HEK293 (cell line): ENCODE results near the gene GALNT11.

Experiments used
- CTCF ChIP-seq: fragments of 450-650 bp; formaldehyde crosslinking; IDR thresholded peaks from 2 replicates; pipeline ENCODE4 v1.5.1; 2016; ENCODE audit warnings: missing biosample characterization, missing genetic modification characterization
- HOXA7 ChIP-seq: sonication (generic); formaldehyde crosslinking; IDR thresholded peaks from 2 replicates; pipeline ENCODE4 v1.8.1; 2022; ENCODE audit warnings: missing genetic modification reagents, borderline replicate concordance
- SP2 ChIP-seq: fragments of 450-650 bp; formaldehyde crosslinking; IDR thresholded peaks from 2 replicates; pipeline ENCODE4 v1.5.1; 2016; ENCODE audit warnings: missing biosample characterization, missing genetic modification characterization
- YY1 ChIP-seq: fragments of 450-650 bp; formaldehyde crosslinking; IDR thresholded peaks from 2 replicates; pipeline ENCODE4 v1.5.1; 2018; ENCODE audit warnings: missing biosample characterization, missing genetic modification characterization
- ZBTB7A ChIP-seq: fragments of 450-650 bp; formaldehyde crosslinking; IDR thresholded peaks from 2 replicates; pipeline ENCODE4 v1.5.1; 2016; ENCODE audit warnings: low read depth, missing biosample characterization, missing genetic modification characterization
- ZNF274 ChIP-seq, 2 experiments: fragments of 200-500 bp in 1 of 2; fragments of 450-650 bp in 1 of 2; sonication (Bioruptor generic) in 1 of 2; formaldehyde crosslinking in 1 of 2; IDR thresholded peaks; 2 replicates each; pipeline versions ENCODE4 v1.5.1 to v1.6.1; 2014 to 2016; ENCODE audit warnings: borderline replicate concordance in 1 of 2, inconsistent platforms in 1 of 2, low read length in 1 of 2, missing biosample characterization in 1 of 2, missing genetic modification characterization in 1 of 2
- ZNF416 ChIP-seq: fragments of 450-650 bp; formaldehyde crosslinking; IDR thresholded peaks from 2 replicates; pipeline ENCODE4 v1.5.1; 2016; ENCODE audit warnings: missing biosample characterization, missing genetic modification characterization
- ZNF704 ChIP-seq: fragments of 450-650 bp; formaldehyde crosslinking; IDR thresholded peaks from 2 replicates; pipeline ENCODE4 v1.5.1; 2016; ENCODE audit warnings: missing biosample characterization, missing genetic modification characterization

GRCh38 chr7:152050547-152050971 lies 25.1 kb downstream of the GALNT11 start:
- TF ChIP-seq CTCF (tag by site-specific recombination) (no peak), ZBTB7A (no peak), HOXA7 (CRISPR knock-in tag) (no peak), ZNF274 (IDR thresholded peaks at IDR 0.05; ENCODE audit: low read length) (no peak), ZNF274 (tag by site-specific recombination; IDR thresholded peaks at IDR 0.05; ENCODE audit: borderline replicate concordance) (no peak), ZNF416 (tag by site-specific recombination) (no peak), ZNF704 (tag by site-specific recombination) (no peak), YY1 (tag by site-specific recombination) (no peak), SP2 (tag by site-specific recombination) (no peak)
